ENCODE measurements around the gene PDE8A. TPM values are rescaled to one million over a fixed set of nuclear protein-coding genes. Genes with fewer than 3 reads are reported as not detected.

PDE8A gene
- total and polyA plus RNA-seq, 2 of the 4 experiments (the other 2 are of a cell fraction), result 32.4 to 35.9 TPM

DNA sequence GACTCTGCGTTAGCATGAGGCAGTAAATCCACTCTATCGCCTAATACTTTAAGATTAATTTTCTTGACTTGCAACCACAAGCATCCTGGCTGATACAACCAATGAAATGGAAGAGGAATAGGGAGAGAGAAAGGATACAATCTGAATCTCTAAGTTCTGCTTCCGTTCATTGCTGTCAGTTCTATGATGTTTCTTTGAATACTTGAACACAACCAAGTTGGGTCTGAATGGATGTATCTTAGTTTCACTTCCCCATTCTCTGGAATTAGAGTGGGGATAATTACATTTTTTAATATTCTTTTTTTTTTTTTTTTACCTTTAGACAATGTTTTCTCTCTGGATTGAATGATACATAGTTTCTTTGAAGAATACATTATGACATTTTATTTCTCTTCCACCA is 22.9 kb downstream of the PDE8A start:
- peaks cover 86% of the 10 kb centered on the region for H4K20me1 ChIP-seq (ENCODE audit: insufficient read depth, low read length)
- peaks cover 35% of the 10 kb centered on the region for H3K9me1 ChIP-seq (ENCODE audit: insufficient read depth, low read length)
- H3K27ac ChIP-seq (ENCODE audit: insufficient read depth, low read length), result no peak overlapping the region
- no peak overlapping the region for H3K18ac ChIP-seq (ENCODE audit: low read depth, low read length)
- no peak overlapping the region for H2BK120ac ChIP-seq (ENCODE audit: low read depth, low read length)
- no peak overlapping the region for H3K4ac ChIP-seq (ENCODE audit: low read depth, low read length)
- TF ChIP-seq, protein P1, sequence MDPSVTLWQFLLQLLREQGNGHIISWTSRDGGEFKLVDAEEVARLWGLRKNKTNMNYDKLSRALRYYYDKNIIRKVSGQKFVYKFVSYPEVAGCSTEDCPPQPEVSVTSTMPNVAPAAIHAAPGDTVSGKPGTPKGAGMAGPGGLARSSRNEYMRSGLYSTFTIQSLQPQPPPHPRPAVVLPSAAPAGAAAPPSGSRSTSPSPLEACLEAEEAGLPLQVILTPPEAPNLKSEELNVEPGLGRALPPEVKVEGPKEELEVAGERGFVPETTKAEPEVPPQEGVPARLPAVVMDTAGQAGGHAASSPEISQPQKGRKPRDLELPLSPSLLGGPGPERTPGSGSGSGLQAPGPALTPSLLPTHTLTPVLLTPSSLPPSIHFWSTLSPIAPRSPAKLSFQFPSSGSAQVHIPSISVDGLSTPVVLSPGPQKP (IDR thresholded peaks at IDR 0.05; ENCODE audit: borderline replicate concordance, low read depth, low read length), result no peak
- no peak overlapping the region for H2AK5ac ChIP-seq (ENCODE audit: low read depth, low read length)
- BruUV-seq (replicated peaks), result no TSS peak
- H2BK5ac ChIP-seq (ENCODE audit: low read depth, low read length, poor library complexity, severe bottlenecking), result no peak overlapping the region
- no peak for ATAC-seq (ENCODE audit: low read depth)
- H4K91ac ChIP-seq (ENCODE audit: insufficient read depth, low read depth, low read length), result no peak overlapping the region
- no peak overlapping the region for H3K9ac ChIP-seq (ENCODE audit: low read depth, low read length)
- no peak overlapping the region for H2BK20ac ChIP-seq (ENCODE audit: low read depth, low read length)
- POLR2A ChIA-PET (ENCODE audit: unreplicated experiment), result no interaction called here
- no peaks in the 10 kb centered on the region for H3K36me3 ChIP-seq (ENCODE audit: control insufficient read depth, insufficient read depth, low read length)
- H3K9me3 ChIP-seq (ENCODE audit: control insufficient read depth, insufficient read depth, low read length), result no peaks in the 10 kb centered on the region
- no peak for DNase-seq
- H2BK15ac ChIP-seq (ENCODE audit: low read depth, low read length), result no peak overlapping the region
- no peak overlapping the region for H4K8ac ChIP-seq (ENCODE audit: low read depth in 2 of 2, low read length in 2 of 2)
- intact Hi-C loops (cut with micrococcal nuclease) (no loop called here), dilution Hi-C loops (cut with HindIII; ENCODE audit: low sequenced_read_pairs, unreplicated experiment) (no loop called here), in situ Hi-C loops (cut with MboI; ENCODE audit: low sequenced_read_pairs) (no loop called here)
- H4K5ac ChIP-seq (ENCODE audit: low read depth, low read length), result no peak overlapping the region
- H3K14ac ChIP-seq (replicated peaks; ENCODE audit: low read depth, low read length), result no peak overlapping the region
- H2AFZ ChIP-seq (replicated peaks; ENCODE audit: low read length, poor library complexity), result no peak overlapping the region
- peaks cover 51 to 94% of the 10 kb centered on the region in 2 experiments for H3K79me1 ChIP-seq (ENCODE audit: low read depth in 1 of 2, low read length in 2 of 2)
- H3K4me2 ChIP-seq (ENCODE audit: low read depth, low read length), result no peak overlapping the region
- no CpG with 5 or more reads among the region's 3 CpGs for WGBS, 2 experiments (ENCODE audit: extremely low coverage in 2 of 2, insufficient read length in 1 of 2)
- no peak overlapping the region for H3K4me3 ChIP-seq (ENCODE audit: insufficient read depth, low read depth, low read length)
- H3K27me3 ChIP-seq (ENCODE audit: control insufficient read depth, insufficient read depth, low read length), result no peaks in the 10 kb centered on the region
- H3K56ac ChIP-seq (ENCODE audit: extremely low read depth, insufficient read depth, low read length), result no peak overlapping the region
- no peak overlapping the region for H3K23ac ChIP-seq (ENCODE audit: low read depth, low read length)
- no peak overlapping the region for H2AK9ac ChIP-seq (replicated peaks; ENCODE audit: low read depth, low read length, poor library complexity)
- peaks cover 20% of the 10 kb centered on the region for H3K4me1 ChIP-seq (ENCODE audit: control insufficient read depth, insufficient read depth, low read length)
- CTCF ChIA-PET, result interaction anchor here (1.0 kb wide), 1 partner anchor 27 kb away, joined by 3 read pairs; no protein-coding TSS in a partner anchor
